Mesenchymal stem cell (in vitro differentiated cells and primary cell): ENCODE measurements around the gene CASP14.

ENCODE experiments used
- DNase-seq: peaks from one replicate; pipeline ENCODE4 v3.0.0-alpha.2; 2013
- H2AFZ ChIP-seq: one replicate; pipeline ENCODE4 v1.6.1; 2013; ENCODE audit warnings: low read depth, mild to moderate bottlenecking, control low read depth, inconsistent platforms, low read length, moderate library complexity
- H2AK5ac ChIP-seq: 2 replicates; pipeline ENCODE4 v1.6.1; 2013; ENCODE audit warnings: low read length, moderate library complexity, mild to moderate bottlenecking, inconsistent platforms; ENCODE audit not compliant: severe bottlenecking
- H2BK120ac ChIP-seq: one replicate; pipeline ENCODE4 v1.6.1; 2013; ENCODE audit warnings: low read depth, mild to moderate bottlenecking, inconsistent platforms, low read length, moderate library complexity
- H2BK12ac ChIP-seq, 2 experiments: one replicate each; pipeline ENCODE4 v1.6.1; 2013; ENCODE audit warnings: inconsistent platforms in 2 of 2, low read length in 2 of 2, mild to moderate bottlenecking in 2 of 2, moderate library complexity in 2 of 2, control low read depth in 1 of 2
- H2BK15ac ChIP-seq: one replicate; pipeline ENCODE4 v1.6.1; 2013; ENCODE audit warnings: mild to moderate bottlenecking, low read depth, inconsistent platforms; ENCODE audit not compliant: poor library complexity, severe bottlenecking
- H2BK5ac ChIP-seq: 2 replicates; pipeline ENCODE4 v1.6.1; 2013; ENCODE audit warnings: low read depth, mild to moderate bottlenecking, low read length, control low read depth, inconsistent platforms; ENCODE audit not compliant: poor library complexity, severe bottlenecking
- H3K14ac ChIP-seq, 2 experiments: one replicate each; pipeline ENCODE4 v1.6.1; 2013; ENCODE audit warnings: inconsistent platforms in 2 of 2, low read length in 2 of 2, control low read depth in 1 of 2, mild to moderate bottlenecking in 1 of 2, moderate library complexity in 1 of 2
- H3K18ac ChIP-seq, 2 experiments: one replicate each; pipeline ENCODE4 v1.6.1; 2013; ENCODE audit warnings: inconsistent platforms in 2 of 2, low read length in 2 of 2, control low read depth in 1 of 2, low read depth in 1 of 2, mild to moderate bottlenecking in 1 of 2
- H3K23ac ChIP-seq, 2 experiments: one replicate each; pipeline ENCODE4 v1.6.1; 2013; ENCODE audit warnings: inconsistent platforms in 2 of 2, low read length in 2 of 2, mild to moderate bottlenecking in 2 of 2, moderate library complexity in 2 of 2, control low read depth in 1 of 2
- H3K27ac ChIP-seq: 2 replicates; pipeline ENCODE4 v1.5.1; 2013; ENCODE audit warnings: mild to moderate bottlenecking, moderate library complexity, low read length, control low read depth, inconsistent platforms; ENCODE audit not compliant: poor library complexity, severe bottlenecking
- H3K27me3 ChIP-seq, 2 experiments: 2 replicates each; pipeline versions ENCODE4 v1.6.1 to v1.7.0; 2013; ENCODE audit warnings: low read length in 2 of 2, mild to moderate bottlenecking in 2 of 2, moderate library complexity in 2 of 2, control low read depth in 1 of 2, inconsistent platforms in 1 of 2; ENCODE audit not compliant: control insufficient read depth in 1 of 2, insufficient read depth in 1 of 2
- H3K36me3 ChIP-seq, 2 experiments: 2 replicates each; pipeline versions ENCODE4 v1.6.1 to v1.7.0; 2013; ENCODE audit warnings: low read length in 2 of 2, control low read depth in 1 of 2, inconsistent platforms in 1 of 2, low read depth in 1 of 2, mild to moderate bottlenecking in 1 of 2; ENCODE audit not compliant: insufficient read depth in 2 of 2, control insufficient read depth in 1 of 2
- H3K4ac ChIP-seq, 2 experiments: one replicate each; pipeline ENCODE4 v1.6.1; 2013; ENCODE audit warnings: inconsistent platforms in 2 of 2, low read length in 2 of 2, mild to moderate bottlenecking in 2 of 2, moderate library complexity in 2 of 2, control low read depth in 1 of 2, low read depth in 1 of 2
- H3K4me1 ChIP-seq: 2 replicates; pipeline ENCODE4 v1.6.1; 2013; ENCODE audit warnings: low read depth, low read length, control low read depth; ENCODE audit not compliant: control insufficient read depth, insufficient read depth
- H3K4me2 ChIP-seq: 2 replicates; pipeline ENCODE4 v1.6.1; 2013; ENCODE audit warnings: low read length, mild to moderate bottlenecking, inconsistent platforms; ENCODE audit not compliant: poor library complexity, severe bottlenecking
- H3K4me3 ChIP-seq, 2 experiments: 2 replicates each; pipeline versions ENCODE4 v1.5.1 to v1.7.0; 2013; ENCODE audit warnings: low read length in 2 of 2, mild to moderate bottlenecking in 2 of 2, control low read depth in 1 of 2, low read depth in 1 of 2; ENCODE audit not compliant: insufficient read depth in 1 of 2
- H3K79me1 ChIP-seq: replicated peaks from 2 replicates; pipeline ENCODE4 v1.6.1; 2013; ENCODE audit warnings: mild to moderate bottlenecking, control low read depth, low read length, inconsistent platforms; ENCODE audit not compliant: poor library complexity, severe bottlenecking
- H3K9ac ChIP-seq: 2 replicates; pipeline ENCODE4 v1.7.0; 2013; ENCODE audit warnings: mild to moderate bottlenecking, low read length, moderate library complexity
- H3K9me3 ChIP-seq: 2 replicates; pipeline ENCODE4 v1.7.0; 2013; ENCODE audit warnings: mild to moderate bottlenecking, low read length; ENCODE audit not compliant: control insufficient read depth
- H4K8ac ChIP-seq: one replicate; pipeline ENCODE4 v1.6.1; 2013; ENCODE audit warnings: inconsistent platforms, mild to moderate bottlenecking, low read length, moderate library complexity
- H4K91ac ChIP-seq: one replicate; pipeline ENCODE4 v1.6.1; 2013; ENCODE audit warnings: mild to moderate bottlenecking, low read length, inconsistent platforms
- WGBS: methylation state at CpG from one replicate; pipeline ENCODE4 v1.1.7; 2013; ENCODE audit warnings: mixed read lengths; 5-methylcytosine and 5-hydroxymethylcytosine counted together

The CASP14 gene

DNA sequence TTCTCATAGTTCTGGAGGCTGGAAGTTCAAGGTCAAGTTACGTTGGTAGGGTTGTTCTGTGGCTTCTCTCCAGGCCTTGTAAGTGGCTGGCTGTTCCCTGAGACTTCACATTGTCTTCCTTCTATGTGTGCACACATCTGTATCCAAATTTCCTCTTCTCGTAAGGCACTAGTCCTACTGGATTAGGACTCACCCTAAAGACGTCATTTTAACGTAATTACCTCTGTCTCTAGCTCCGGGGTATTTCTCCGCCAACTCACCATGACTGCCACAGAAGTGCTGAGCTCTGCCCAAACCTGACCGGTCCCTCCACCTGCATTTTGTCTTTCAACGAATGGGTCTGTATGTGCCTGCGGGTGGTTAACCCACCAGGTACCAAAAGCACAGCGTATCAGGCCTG lies 49.2 kb downstream of the CASP14 start:
- H3K79me1 ChIP-seq, result no peaks in the 10 kb centered on the region
- no peak overlapping the region for H3K14ac ChIP-seq
- no peak overlapping the region for H2BK12ac ChIP-seq
- H3K4me2 ChIP-seq, result no peak overlapping the region
- H3K4me1 ChIP-seq, result no peaks in the 10 kb centered on the region
- H3K4ac ChIP-seq, result no peak overlapping the region
- no peak overlapping the region for H2BK5ac ChIP-seq
- H2AFZ ChIP-seq, result no peak overlapping the region
- H3K9ac ChIP-seq, result no peak overlapping the region
- no peak overlapping the region for H3K4me3 ChIP-seq
- H3K9me3 ChIP-seq, result peaks cover 5% of the 10 kb centered on the region
- H2BK15ac ChIP-seq, result no peak overlapping the region
- no peaks in the 10 kb centered on the region for H3K36me3 ChIP-seq
- WGBS, result 82% methylated on average over 10 of the region's 10 CpGs
- peaks cover 9 to 16% of the 10 kb centered on the region in 2 experiments for H3K27me3 ChIP-seq
- no peak overlapping the region for H3K18ac ChIP-seq
- no peak overlapping the region for H2BK120ac ChIP-seq
- no peak overlapping the region for H2AK5ac ChIP-seq
- H3K23ac ChIP-seq, result no peak overlapping the region
- DNase-seq, result no peak
- no peak overlapping the region for H4K8ac ChIP-seq
- no peak overlapping the region for H4K91ac ChIP-seq
- no peak overlapping the region for H3K27ac ChIP-seq

DNA sequence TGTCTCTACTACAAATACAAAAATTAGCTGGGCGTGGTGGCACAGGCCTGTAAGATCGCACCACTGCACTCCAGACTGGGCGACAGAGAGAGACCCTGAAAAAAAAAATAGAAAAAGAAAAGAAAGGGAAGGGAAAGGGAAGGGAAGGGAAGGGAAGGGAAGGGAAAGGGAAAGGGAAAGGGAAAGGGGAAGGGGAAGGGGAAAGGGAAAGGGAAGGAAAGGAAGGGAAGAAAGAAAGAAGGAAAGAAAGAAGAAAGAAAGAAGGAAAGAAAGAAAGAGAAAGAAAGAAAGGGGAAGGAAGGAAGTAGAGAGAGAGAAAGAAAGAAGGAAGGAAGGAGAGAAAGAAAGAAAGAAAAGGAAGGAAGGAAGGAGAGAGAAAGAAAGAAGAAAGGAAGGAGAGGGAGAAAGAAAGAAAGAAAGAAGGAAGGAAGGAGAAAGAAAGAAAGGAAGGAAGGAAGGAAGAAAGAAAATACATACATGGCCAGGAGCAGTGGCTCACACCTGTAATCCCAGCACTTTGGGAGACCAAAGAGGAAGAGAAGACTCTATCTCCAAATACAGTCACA lies 49.8 kb downstream of the CASP14 start:
- no peak overlapping the region for H3K4me2 ChIP-seq
- H3K9me3 ChIP-seq, result peaks cover 9% of the 10 kb centered on the region
- H3K4me3 ChIP-seq, result no peak overlapping the region
- H3K27ac ChIP-seq, result no peak overlapping the region
- no peak overlapping the region for H4K8ac ChIP-seq
- H3K23ac ChIP-seq, result no peak overlapping the region
- peaks cover 9 to 16% of the 10 kb centered on the region in 2 experiments for H3K27me3 ChIP-seq
- DNase-seq, result no peak
- H3K79me1 ChIP-seq, result no peaks in the 10 kb centered on the region
- H2BK15ac ChIP-seq, result no peak overlapping the region
- H3K14ac ChIP-seq, result no peak overlapping the region
- no peak overlapping the region for H2BK12ac ChIP-seq
- H2BK5ac ChIP-seq, result no peak overlapping the region
- H3K18ac ChIP-seq, result no peak overlapping the region
- no peak overlapping the region for H3K9ac ChIP-seq
- no peak overlapping the region for H4K91ac ChIP-seq
- no peaks in the 10 kb centered on the region for H3K36me3 ChIP-seq
- no peaks in the 10 kb centered on the region for H3K4me1 ChIP-seq
- H3K4ac ChIP-seq, result no peak overlapping the region
- H2AFZ ChIP-seq, result no peak overlapping the region
- 80% methylated on average over 3 of the region's 3 CpGs for WGBS
- H2BK120ac ChIP-seq, result no peak overlapping the region
- H2AK5ac ChIP-seq, result no peak overlapping the region

GRCh38 chr19:15101479-15102082 lies 52.3 kb downstream of the CASP14 start:
- Histone ChIP-seq H2AK5ac (no peak overlapping the region), H4K91ac (no peak overlapping the region), H2BK12ac (no peak overlapping the region), H2BK5ac (no peak overlapping the region), H3K23ac (no peak overlapping the region), H2BK120ac (no peak overlapping the region), H2AFZ (no peak overlapping the region), H3K27me3 (peaks cover 3 to 6% of the 10 kb centered on the region in 2 experiments), H3K9me3 (peaks cover 17% of the 10 kb centered on the region), H3K14ac (no peak overlapping the region), H4K8ac (no peak overlapping the region), H3K4me2 (no peak overlapping the region), H3K18ac (no peak overlapping the region), H3K4ac (no peak overlapping the region), H2BK15ac (no peak overlapping the region), H3K79me1 (no peaks in the 10 kb centered on the region), H3K4me3 (no peak overlapping the region), H3K9ac (no peak overlapping the region), H3K36me3 (no peaks in the 10 kb centered on the region), H3K27ac (no peak overlapping the region), H3K4me1 (no peaks in the 10 kb centered on the region)
- peak; percentile 63 for DNase-seq
- WGBS, result 51% methylated on average over 3 of the region's 3 CpGs

DNA sequence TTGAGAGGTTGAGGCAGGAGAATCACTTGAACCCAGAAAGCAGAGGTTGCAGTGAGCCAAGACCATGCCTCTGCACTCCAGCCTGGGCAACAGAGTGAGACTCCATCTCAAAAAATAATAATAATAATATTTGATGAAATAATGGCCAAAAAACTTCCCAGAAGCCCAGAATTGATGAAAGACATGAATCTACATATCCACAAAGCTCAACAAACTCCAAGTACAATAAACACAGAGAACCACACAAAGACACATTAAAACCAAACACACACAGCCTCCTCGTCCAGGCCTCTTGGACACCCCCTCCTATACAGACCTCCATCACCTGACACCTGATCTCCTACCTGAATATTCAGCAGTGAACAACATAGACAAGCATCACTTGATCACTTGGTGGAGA lies 54.7 kb downstream of the CASP14 start:
- Histone ChIP-seq H3K4me2 (no peak overlapping the region), H2BK120ac (no peak overlapping the region), H2BK12ac (no peak overlapping the region), H2BK15ac (no peak overlapping the region), H3K27me3 (peaks cover 0 to 2% of the 10 kb centered on the region in 2 experiments), H4K91ac (no peak overlapping the region), H2BK5ac (no peak overlapping the region), H3K9me3 (peaks cover 17% of the 10 kb centered on the region), H3K18ac (no peak overlapping the region), H3K4me3 (no peak overlapping the region), H3K14ac (no peak overlapping the region), H3K27ac (no peak overlapping the region), H4K8ac (no peak overlapping the region), H3K4me1 (peaks cover 9% of the 10 kb centered on the region), H2AFZ (no peak overlapping the region), H3K36me3 (peaks cover 0 to 3% of the 10 kb centered on the region in 2 experiments), H3K4ac (no peak overlapping the region), H2AK5ac (no peak overlapping the region), H3K9ac (no peak overlapping the region), H3K23ac (no peak overlapping the region), H3K79me1 (no peaks in the 10 kb centered on the region)
- DNase-seq, result no peak
- WGBS, result 76% methylated on average over 1 of the region's 1 CpG
